Measurements from ENCODE around the gene CRYBG3.

The CRYBG3 gene

GRCh38 chr3:97932387-97932801 is 110.6 kb downstream of the CRYBG3 start:
- no peak for DNase-seq (ENCODE audit: low read depth)

GRCh38 chr3:97934980-97935695 is 113.3 kb downstream of the CRYBG3 start:
- H3K4me3 ChIP-seq (ENCODE audit: low read depth, low read length), result no peak overlapping the region
- DNase-seq (ENCODE audit: low read depth), result no peak

More at GRCh38 chr3:97932387-97932801, 110.6 kb downstream of the CRYBG3 start:
- H3K4me3 ChIP-seq (ENCODE audit: low read depth, low read length), result no peak overlapping the region

- no peak overlapping the region for H3K4me3 ChIP-seq (ENCODE audit: low read depth, low read length)
- DNase-seq (ENCODE audit: low read depth), result no peak
Observed at GRCh38 chr3:97935842-97936241, 114.0 kb downstream of the CRYBG3 start.

- no peak for DNase-seq (ENCODE audit: low read depth)
- H3K4me3 ChIP-seq (ENCODE audit: low read depth, low read length), result no peak overlapping the region
Observed at GRCh38 chr3:97937205-97937604, 115.4 kb downstream of the CRYBG3 start.

- H3K4me3 ChIP-seq (ENCODE audit: low read depth, low read length), result no peak overlapping the region
- DNase-seq (ENCODE audit: low read depth), result no peak
Observed at GRCh38 chr3:97938444-97938843, 116.6 kb downstream of the CRYBG3 start.

GRCh38 chr3:97939401-97939800 is 117.6 kb downstream of the CRYBG3 start:
- H3K4me3 ChIP-seq (ENCODE audit: low read depth, low read length), result no peak overlapping the region
- no peak for DNase-seq (ENCODE audit: low read depth)

- H3K4me3 ChIP-seq (ENCODE audit: low read depth, low read length), result no peak overlapping the region
- no peak for DNase-seq (ENCODE audit: low read depth)
Observed at GRCh38 chr3:97940034-97940433, 118.2 kb downstream of the CRYBG3 start.

GRCh38 chr3:97942801-97943546 is 121.2 kb downstream of the CRYBG3 start:
- H3K4me3 ChIP-seq (ENCODE audit: low read depth, low read length), result no peak overlapping the region
- no peak for DNase-seq (ENCODE audit: low read depth)

- DNase-seq (ENCODE audit: low read depth), result no peak
- no peak overlapping the region for H3K4me3 ChIP-seq (ENCODE audit: low read depth, low read length)
Observed at GRCh38 chr3:97948351-97949109, 126.7 kb downstream of the CRYBG3 start.

GRCh38 chr3:97949110-97949485 is 127.3 kb downstream of the CRYBG3 start:
- H3K4me3 ChIP-seq (ENCODE audit: low read depth, low read length), result no peak overlapping the region
- DNase-seq (ENCODE audit: low read depth), result no peak

GRCh38 chr3:97949743-97950142 is 127.9 kb downstream of the CRYBG3 start:
- no peak overlapping the region for H3K4me3 ChIP-seq (ENCODE audit: low read depth, low read length)
- no peak for DNase-seq (ENCODE audit: low read depth)

- H3K4me3 ChIP-seq (ENCODE audit: low read depth, low read length), result no peak overlapping the region
- DNase-seq (ENCODE audit: low read depth), result no peak
Observed at GRCh38 chr3:97950360-97950759, 128.5 kb downstream of the CRYBG3 start.

GRCh38 chr3:97952280-97952679 is 130.5 kb downstream of the CRYBG3 start:
- peak; percentile 51 for DNase-seq (ENCODE audit: low read depth)
- no peak overlapping the region for H3K4me3 ChIP-seq (ENCODE audit: low read depth, low read length)

GRCh38 chr3:97952872-97953271 is 131.1 kb downstream of the CRYBG3 start:
- no peak overlapping the region for H3K4me3 ChIP-seq (ENCODE audit: low read depth, low read length)
- no peak for DNase-seq (ENCODE audit: low read depth)

- DNase-seq (ENCODE audit: low read depth), result no peak
Observed at GRCh38 chr3:97954228-97954827, 132.5 kb downstream of the CRYBG3 start.

GRCh38 chr3:97956051-97956450 is 134.2 kb downstream of the CRYBG3 start:
- no peak overlapping the region for H3K4me3 ChIP-seq (ENCODE audit: low read depth, low read length)
- DNase-seq (ENCODE audit: low read depth), result no peak

More at GRCh38 chr3:97954228-97954827, 132.5 kb downstream of the CRYBG3 start:
- no peak overlapping the region for H3K4me3 ChIP-seq (ENCODE audit: low read depth, low read length)

- no peak overlapping the region for H3K4me3 ChIP-seq (ENCODE audit: low read depth, low read length)
- no peak for DNase-seq (ENCODE audit: low read depth)
Observed at GRCh38 chr3:97957617-97958311, 136.0 kb downstream of the CRYBG3 start.

GRCh38 chr3:97958396-97958795 is 136.6 kb downstream of the CRYBG3 start:
- DNase-seq (ENCODE audit: low read depth), result no peak
- no peak overlapping the region for H3K4me3 ChIP-seq (ENCODE audit: low read depth, low read length)

GRCh38 chr3:97958796-97959195 is 137.0 kb downstream of the CRYBG3 start:
- no peak overlapping the region for H3K4me3 ChIP-seq (ENCODE audit: low read depth, low read length)
- no peak for DNase-seq (ENCODE audit: low read depth)
